ENCODE data around the gene STAC2. TPM values are rescaled to one million over a fixed set of nuclear protein-coding genes. Genes with fewer than 3 reads are reported as not detected.

The STAC2 gene
- total RNA-seq, 2 experiments from 2014 or later: not detected

- Mint-ChIP-seq H3K27me3 (no peaks in the 10 kb centered on the region), H3K36me3 (no peaks in the 10 kb centered on the region), H3K27ac (no peak overlapping the region), H3K4me1 (ENCODE audit: low read depth) (peaks cover 20% of the 10 kb centered on the region), H3K9me3 (no peaks in the 10 kb centered on the region), H3K4me3 (no peak overlapping the region)
- intact Hi-C loops (cut with micrococcal nuclease): no loop called here
- DNase-seq: no peak
- POLR2A ChIA-PET: interaction anchor here (0.6 kb wide), 1 partner anchor 400 kb away, joined by 3 read pairs; no protein-coding TSS in a partner anchor
- CTCF ChIA-PET: interaction anchor here (0.6 to 20.1 kb wide), 5 partner anchors 9 to 230 kb away, joined by 3 to 580 read pairs (median 6); partner anchors contain the start of gene RPL19
These were observed 17.4 kb upstream of the STAC2 start for GRCh38 chr17:39243155-39243554.

GRCh38 chr17:39240631-39241030 is 14.9 kb upstream of the STAC2 start:
- ChIA-PET POLR2A (no interaction called here), CTCF (interaction anchor here (1.3 to 20.1 kb wide), 4 partner anchors 6 to 76 kb away, joined by 6 to 580 read pairs (median 75); partner anchors contain the start of gene RPL19)
- intact Hi-C loops (cut with micrococcal nuclease): no loop called here
- DNase-seq: no peak
- peaks cover 25% of the 10 kb centered on the region for H3K4me1 Mint-ChIP-seq (ENCODE audit: low read depth)
- H3K27ac Mint-ChIP-seq: no peak overlapping the region
- no peaks in the 10 kb centered on the region for H3K36me3 Mint-ChIP-seq
- no peak overlapping the region for H3K4me3 Mint-ChIP-seq
- H3K27me3 Mint-ChIP-seq: no peaks in the 10 kb centered on the region
- H3K9me3 Mint-ChIP-seq: no peaks in the 10 kb centered on the region

- intact Hi-C loops (cut with micrococcal nuclease): loop anchor here (2.0 to 10.0 kb wide), 3 partner anchors 33 to 255 kb away; partner anchors contain the start of gene PLXDC1
- Mint-ChIP-seq H3K36me3 (no peaks in the 10 kb centered on the region), H3K9me3 (no peaks in the 10 kb centered on the region), H3K27ac (no peak overlapping the region), H3K27me3 (no peaks in the 10 kb centered on the region), H3K4me1 (ENCODE audit: low read depth) (peaks cover 24% of the 10 kb centered on the region), H3K4me3 (no peak overlapping the region)
- DNase-seq: peak; percentile 86
- ChIA-PET POLR2A (interaction anchor here (0.7 to 2.8 kb wide), 2 partner anchors 40 to 66 kb away, joined by 3 to 15 read pairs; partner anchors contain the start of gene RPL19), CTCF (interaction anchor here (1.3 to 20.1 kb wide), 8 partner anchors 9 to 161 kb away, joined by 3 to 580 read pairs (median 6); partner anchors contain the start of genes FBXL20 and RPL19)
These were observed 14.0 kb upstream of the STAC2 start for GRCh38 chr17:39239640-39240314.

- Mint-ChIP-seq H3K4me3 (peak overlapping the region; percentile 30), H3K4me1 (ENCODE audit: low read depth) (peaks cover 21% of the 10 kb centered on the region), H3K36me3 (no peaks in the 10 kb centered on the region), H3K9me3 (no peaks in the 10 kb centered on the region), H3K27ac (peak overlapping the region; percentile 47), H3K27me3 (no peaks in the 10 kb centered on the region)
- intact Hi-C loops (cut with micrococcal nuclease): loop anchor here (2.0 to 10.0 kb wide), 3 partner anchors 32 to 254 kb away; partner anchors contain the start of gene PLXDC1
- DNase-seq: peak; percentile 87
- CTCF ChIA-PET: interaction anchor here (0.7 to 20.1 kb wide), 15 partner anchors 7 to 256 kb away, joined by 3 to 580 read pairs (median 5); partner anchors contain the start of genes FBXL20, RPL19 and STAC2
- POLR2A ChIA-PET: interaction anchor here (1.3 to 2.8 kb wide), 5 partner anchors 32 to 223 kb away, joined by 3 to 15 read pairs (median 4); partner anchors contain the start of genes CDK12 and RPL19
These were observed 12.7 kb upstream of the STAC2 start for GRCh38 chr17:39238311-39238972.

- Mint-ChIP-seq H3K36me3 (no peaks in the 10 kb centered on the region), H3K4me1 (ENCODE audit: low read depth) (peaks cover 21% of the 10 kb centered on the region), H3K27me3 (no peaks in the 10 kb centered on the region), H3K27ac (peak overlapping the region; percentile 47), H3K4me3 (no peak overlapping the region), H3K9me3 (no peaks in the 10 kb centered on the region)
- intact Hi-C loops (cut with micrococcal nuclease): loop anchor here (5.0 to 10.0 kb wide), 2 partner anchors 85 to 253 kb away; partner anchors contain the start of gene PLXDC1
- ChIA-PET POLR2A (interaction anchor here (1.3 to 2.8 kb wide), 5 partner anchors 31 to 224 kb away, joined by 3 to 15 read pairs (median 4); partner anchors contain the start of genes CDK12 and RPL19), CTCF (interaction anchor here (0.5 to 20.1 kb wide), 12 partner anchors 8 to 256 kb away, joined by 3 to 580 read pairs (median 6); partner anchors contain the start of genes FBXL20, RPL19 and STAC2)
- DNase-seq: no peak
These were observed 11.8 kb upstream of the STAC2 start for GRCh38 chr17:39237586-39237985.

- Mint-ChIP-seq H3K4me1 (ENCODE audit: low read depth) (peaks cover 25% of the 10 kb centered on the region), H3K27ac (no peak overlapping the region), H3K27me3 (peaks cover 4% of the 10 kb centered on the region), H3K9me3 (no peaks in the 10 kb centered on the region), H3K4me3 (no peak overlapping the region), H3K36me3 (no peaks in the 10 kb centered on the region)
- DNase-seq: no peak
- intact Hi-C loops (cut with micrococcal nuclease): loop anchor here (5.0 to 10.0 kb wide), 2 partner anchors 85 to 252 kb away; partner anchors contain the start of gene PLXDC1
- POLR2A ChIA-PET: interaction anchor here (2.8 kb wide), 1 partner anchor 37 kb away, joined by 15 read pairs; the partner anchor contains the start of gene RPL19
- CTCF ChIA-PET: interaction anchor here (0.5 to 20.1 kb wide), 10 partner anchors 8 to 265 kb away, joined by 3 to 580 read pairs (median 6); partner anchors contain the start of genes RPL19 and STAC2
These were observed 11.3 kb upstream of the STAC2 start for GRCh38 chr17:39236981-39237441.

GRCh38 chr17:39236450-39236927 is 10.7 kb upstream of the STAC2 start:
- Mint-ChIP-seq H3K4me1 (ENCODE audit: low read depth) (peaks cover 29% of the 10 kb centered on the region), H3K27me3 (peaks cover 9% of the 10 kb centered on the region), H3K9me3 (no peaks in the 10 kb centered on the region), H3K4me3 (no peak overlapping the region), H3K36me3 (no peaks in the 10 kb centered on the region), H3K27ac (no peak overlapping the region)
- POLR2A ChIA-PET: no interaction called here
- intact Hi-C loops (cut with micrococcal nuclease): loop anchor here (5.0 to 10.0 kb wide), 2 partner anchors 84 to 252 kb away; partner anchors contain the start of gene PLXDC1
- DNase-seq: no peak
- CTCF ChIA-PET: interaction anchor here (0.6 to 20.1 kb wide), 20 partner anchors 9 to 265 kb away, joined by 3 to 580 read pairs (median 4); partner anchors contain the start of genes CDK12, RPL19 and STAC2

GRCh38 chr17:39235555-39236449 is 10.1 kb upstream of the STAC2 start:
- H3K27me3 Mint-ChIP-seq: peaks cover 11% of the 10 kb centered on the region
- no peak overlapping the region for H3K4me3 Mint-ChIP-seq

GRCh38 chr17:39231591-39232551 is 6.1 kb upstream of the STAC2 start:
- peak; percentile 65 for DNase-seq
- ChIA-PET CTCF (interaction anchor here (0.6 to 20.1 kb wide), 21 partner anchors 7 to 363 kb away, joined by 3 to 580 read pairs (median 3); partner anchors contain the start of genes ARL5C, PLXDC1 and RPL19), POLR2A (interaction anchor here (1.7 to 2.7 kb wide), 2 partner anchors 25 to 26 kb away, joined by 5 read pairs; no protein-coding TSS in a partner anchor)
- Mint-ChIP-seq H3K4me3 (peak overlapping the region; percentile 10), H3K27me3 (peaks cover 30% of the 10 kb centered on the region), H3K9me3 (no peaks in the 10 kb centered on the region), H3K4me1 (ENCODE audit: low read depth) (peaks cover 8% of the 10 kb centered on the region), H3K27ac (no peak overlapping the region), H3K36me3 (no peaks in the 10 kb centered on the region)
- intact Hi-C loops (cut with micrococcal nuclease): loop anchor here (10.0 kb wide), 1 partner anchor 247 kb away; no protein-coding TSS in a partner anchor

More at GRCh38 chr17:39235555-39236449, 10.1 kb upstream of the STAC2 start:
- no peaks in the 10 kb centered on the region for H3K36me3 Mint-ChIP-seq
- ChIA-PET POLR2A (no interaction called here), CTCF (interaction anchor here (0.6 to 20.1 kb wide), 25 partner anchors 10 to 544 kb away, joined by 3 to 580 read pairs (median 4); partner anchors contain the start of genes CDK12, RPL19 and STAC2)
- H3K9me3 Mint-ChIP-seq: no peaks in the 10 kb centered on the region
- no peak overlapping the region for H3K27ac Mint-ChIP-seq
- DNase-seq: peak; percentile 73
- intact Hi-C loops (cut with micrococcal nuclease): loop anchor here (5.0 to 10.0 kb wide), 2 partner anchors 84 to 251 kb away; partner anchors contain the start of gene PLXDC1
- peaks cover 29% of the 10 kb centered on the region for H3K4me1 Mint-ChIP-seq (ENCODE audit: low read depth)
